Measurements from ENCODE around the gene PPP2R2D. TPM values are rescaled to one million over a fixed set of nuclear protein-coding genes. Genes with fewer than 3 reads are reported as not detected.

The PPP2R2D gene
- total RNA-seq: 15.4 TPM

- peak; percentile 94 for ATAC-seq
These were observed at the start of gene PPP2R2D for GRCh38 chr10:131900350-131901152. Gene PPP2R2D, plus strand, starts transcription at chr10:131901008. Its CDS starts 141 bp downstream, at chr10:131901149.

GRCh38 chr10:131851346-131851745, 49.5 kb upstream of the PPP2R2D start:
- ATAC-seq (no peak), DNase-seq (ENCODE audit: low spot score) (no peak)

More at GRCh38 chr10:131900350-131901152, at the start of gene PPP2R2D:
- DNase-seq (ENCODE audit: low spot score): peak; percentile 98

GRCh38 chr10:131852176-131852822, 48.5 kb upstream of the PPP2R2D start:
- ATAC-seq (no peak), DNase-seq (ENCODE audit: low spot score) (peak; percentile 33)

- peak; percentile 27 for DNase-seq (ENCODE audit: low spot score)
These were observed 47.8 kb upstream of the PPP2R2D start for GRCh38 chr10:131852823-131853609.

GRCh38 chr10:131853610-131853964, 47.2 kb upstream of the PPP2R2D start:
- DNase-seq (ENCODE audit: low spot score): peak; percentile 15

More at GRCh38 chr10:131852823-131853609, 47.8 kb upstream of the PPP2R2D start:
- no peak for ATAC-seq

GRCh38 chr10:131854579-131855335, 46.1 kb upstream of the PPP2R2D start:
- peak; percentile 29 for DNase-seq (ENCODE audit: low spot score)
- no peak for ATAC-seq

More at GRCh38 chr10:131853610-131853964, 47.2 kb upstream of the PPP2R2D start:
- ATAC-seq: no peak

- no peak for ATAC-seq
- DNase-seq (ENCODE audit: low spot score): peak; percentile 41
These were observed 45.1 kb upstream of the PPP2R2D start for GRCh38 chr10:131855461-131856401.

- DNase-seq (ENCODE audit: low spot score) (peak; percentile 31), ATAC-seq (no peak)
These were observed 44.2 kb upstream of the PPP2R2D start for GRCh38 chr10:131856441-131857094.

GRCh38 chr10:131857156-131858117, 43.4 kb upstream of the PPP2R2D start:
- DNase-seq (ENCODE audit: low spot score): peak; percentile 37
- no peak for ATAC-seq

GRCh38 chr10:131858118-131858515, 42.7 kb upstream of the PPP2R2D start:
- ATAC-seq (no peak), DNase-seq (ENCODE audit: low spot score) (peak; percentile 31)

- peak; percentile 33 for DNase-seq (ENCODE audit: low spot score)
- no peak for ATAC-seq
These were observed 42.0 kb upstream of the PPP2R2D start for GRCh38 chr10:131858583-131859340.

GRCh38 chr10:131859341-131860020, 41.3 kb upstream of the PPP2R2D start:
- ATAC-seq (no peak), DNase-seq (ENCODE audit: low spot score) (peak; percentile 23)

GRCh38 chr10:131860311-131860710, 40.5 kb upstream of the PPP2R2D start:
- no peak for ATAC-seq
- DNase-seq (ENCODE audit: low spot score): peak; percentile 24

GRCh38 chr10:131860806-131861440, 39.9 kb upstream of the PPP2R2D start:
- DNase-seq (ENCODE audit: low spot score): peak; percentile 30
- ATAC-seq: no peak

- ATAC-seq (no peak), DNase-seq (ENCODE audit: low spot score) (no peak)
These were observed 38.3 kb upstream of the PPP2R2D start for GRCh38 chr10:131862548-131862947.

Measured in left lobe of liver (tissue), 2 donors.